H1 (cell line): Measurements from ENCODE around the gene SCGB3A1. TPM values are rescaled to one million over a fixed set of nuclear protein-coding genes. Genes with fewer than 3 reads are reported as not detected.

Experiments
- CTCF ChIA-PET: fragments of 300-600 bp; sonication (Branson Sonifier 250); formaldehyde crosslinking; loops from one replicate; lab custom pipeline; 2021; ENCODE audit not compliant: partially characterized antibody; lab: Charles Lee
- POLR2A ChIA-PET: fragments of 300-600 bp; sonication (Branson Sonifier 250); formaldehyde crosslinking; loops from one replicate; lab custom pipeline; 2021; ENCODE audit warnings: inconsistent platforms; ENCODE audit not compliant: partially characterized antibody; lab: Charles Lee
- DNase-seq, 2 experiments: peaks; one replicate each; pipeline versions ENCODE4 v3.0.0 to v3.0.0-alpha.2; 2010 to 2022; ENCODE audit warnings: low spot score in 2 of 2, low read depth in 1 of 2, mixed read lengths in 1 of 2
- FAIRE-seq: peaks from 2 replicates; lab custom pipeline; 2011; peaks lifted over from hg19 to GRCh38; lab: Jason Lieb, UNC
- H2AFZ ChIP-seq: 2 replicates; pipeline ENCODE4 v1.8.1; 2012; ENCODE audit warnings: low read length, inconsistent platforms
- H2AK5ac ChIP-seq: 2 replicates; pipeline ENCODE4 v1.6.1; 2013; ENCODE audit warnings: low read depth, low read length
- H2BK120ac ChIP-seq: replicated peaks from 2 replicates; pipeline ENCODE3; 2013; ENCODE audit warnings: low read depth, low read length, inconsistent platforms
- H2BK12ac ChIP-seq: 2 replicates; pipeline ENCODE4 v1.6.1; 2013; ENCODE audit warnings: low read depth, low read length
- H2BK15ac ChIP-seq: 2 replicates; pipeline ENCODE4 v1.6.1; 2013; ENCODE audit warnings: low read length
- H2BK20ac ChIP-seq: 2 replicates; pipeline ENCODE4 v1.6.1; 2013; ENCODE audit warnings: low read length
- H2BK5ac ChIP-seq: 2 replicates; pipeline ENCODE4 v1.6.1; 2013; ENCODE audit warnings: low read depth, low read length
- H3K14ac ChIP-seq: 2 replicates; pipeline ENCODE4 v1.6.1; 2013; ENCODE audit warnings: inconsistent platforms; ENCODE audit not compliant: insufficient read length
- H3K18ac ChIP-seq: 2 replicates; pipeline ENCODE4 v1.6.1; 2013; ENCODE audit warnings: low read length; ENCODE audit errors: extremely low read depth
- H3K23ac ChIP-seq: 2 replicates; pipeline ENCODE4 v1.6.1; 2013; ENCODE audit warnings: inconsistent platforms; ENCODE audit not compliant: insufficient read length
- H3K23me2 ChIP-seq: 2 replicates; pipeline ENCODE4 v1.6.1; 2013; ENCODE audit warnings: low read depth, low read length
- H3K27ac ChIP-seq: 2 replicates; pipeline ENCODE4 v1.6.1; 2011; ENCODE audit warnings: low read depth, low read length, inconsistent platforms
- H3K27me3 ChIP-seq, 4 experiments: replicated peaks in 1 of 4; 1 replicate in 1 of 4; 2 replicates in 3 of 4; pipeline versions ENCODE4 v1.6.1 to v1.8.1; 2011 to 2013; ENCODE audit warnings: low read length in 3 of 4, mild to moderate bottlenecking in 3 of 4, inconsistent platforms in 2 of 4, mixed read lengths in 2 of 4, moderate library complexity in 1 of 4; ENCODE audit not compliant: control insufficient read depth in 3 of 4, insufficient read depth in 3 of 4; ENCODE audit errors: extremely low read depth in 1 of 4
- H3K36me3 ChIP-seq, 4 experiments: 2 replicates each; pipeline versions ENCODE4 v1.6.1 to v1.8.1; 2011 to 2013; ENCODE audit warnings: mild to moderate bottlenecking in 4 of 4, low read length in 3 of 4, moderate library complexity in 2 of 4, control low read depth in 1 of 4, inconsistent platforms in 1 of 4; ENCODE audit not compliant: insufficient read depth in 4 of 4, control insufficient read depth in 2 of 4
- H3K4ac ChIP-seq: replicated peaks from 2 replicates; pipeline ENCODE3; 2013; ENCODE audit warnings: low read length, low read depth, mixed read lengths, inconsistent platforms; ENCODE audit not compliant: insufficient read length
- H3K4me1 ChIP-seq, 4 experiments: replicated peaks in 1 of 4; 1 replicate in 1 of 4; 2 replicates in 3 of 4; pipeline versions ENCODE4 v1.6.1 to v1.8.1; 2011 to 2013; ENCODE audit warnings: low read length in 3 of 4, inconsistent platforms in 2 of 4, mixed read lengths in 1 of 4; ENCODE audit not compliant: insufficient read depth in 4 of 4, control insufficient read depth in 3 of 4
- H3K4me2 ChIP-seq, 2 experiments: 2 replicates each; pipeline versions ENCODE4 v1.6.1 to v1.8.1; 2011 to 2013; ENCODE audit warnings: low read depth in 2 of 2, low read length in 2 of 2, control low read depth in 1 of 2, inconsistent platforms in 1 of 2, mild to moderate bottlenecking in 1 of 2; ENCODE audit not compliant: insufficient read depth in 1 of 2
- H3K4me3 ChIP-seq, 4 experiments: fragments of 200-600, 300-600 bp in 1 of 4; sonication (generic), shearing (Covaris generic), sonication (Bioruptor Twin) in 1 of 4; 2 replicates each; pipeline versions ENCODE4 v1.5.1 to v1.8.1; 2011 to 2016; ENCODE audit warnings: low read length in 4 of 4, low read depth in 3 of 4, control low read depth in 2 of 4, inconsistent platforms in 2 of 4, mild to moderate bottlenecking in 2 of 4, mixed read lengths in 1 of 4, moderate library complexity in 1 of 4; ENCODE audit not compliant: insufficient read depth in 2 of 4; ENCODE audit errors: extremely low read depth in 1 of 4
- H3K56ac ChIP-seq: replicated peaks from 2 replicates; pipeline ENCODE3; 2013; ENCODE audit warnings: low read depth, mild to moderate bottlenecking, mixed read lengths, low read length, inconsistent platforms; ENCODE audit not compliant: insufficient read length
- H3K79me1 ChIP-seq: 2 replicates; pipeline ENCODE4 v1.6.1; 2013; ENCODE audit warnings: low read depth, low read length, control low read depth
- H3K79me2 ChIP-seq, 2 experiments: 2 replicates each; pipeline versions ENCODE4 v1.6.1 to v1.8.1; 2012 to 2013; ENCODE audit warnings: low read length in 2 of 2, mild to moderate bottlenecking in 2 of 2, inconsistent platforms in 1 of 2; ENCODE audit not compliant: insufficient read depth in 2 of 2, control insufficient read depth in 1 of 2
- H3K9ac ChIP-seq, 4 experiments: replicated peaks in 1 of 4; 1 replicate in 1 of 4; 2 replicates in 3 of 4; pipeline versions ENCODE4 v1.6.1 to v1.8.1; 2011 to 2013; ENCODE audit warnings: low read depth in 3 of 4, low read length in 3 of 4, control low read depth in 2 of 4, mild to moderate bottlenecking in 2 of 4, moderate library complexity in 2 of 4, inconsistent platforms in 1 of 4; ENCODE audit errors: extremely low read depth in 1 of 4
- H3K9me3 ChIP-seq, 2 experiments: 2 replicates each; pipeline versions ENCODE4 v1.6.1 to v1.8.1; 2012 to 2013; ENCODE audit warnings: mild to moderate bottlenecking in 2 of 2, moderate library complexity in 2 of 2, control low read depth in 1 of 2, inconsistent platforms in 1 of 2, low read depth in 1 of 2, low read length in 1 of 2, mixed read lengths in 1 of 2; ENCODE audit not compliant: insufficient read depth in 2 of 2
- H4K20me1 ChIP-seq, 2 experiments: replicated peaks in 1 of 2; 2 replicates each; pipeline versions ENCODE3 to v1.8.1; 2011 to 2013; ENCODE audit warnings: inconsistent platforms in 2 of 2, low read length in 2 of 2, mild to moderate bottlenecking in 1 of 2; ENCODE audit not compliant: insufficient read depth in 2 of 2, control insufficient read depth in 1 of 2
- H4K5ac ChIP-seq: 2 replicates; pipeline ENCODE4 v1.6.1; 2013; ENCODE audit warnings: low read length, low read depth, mixed read lengths, inconsistent platforms; ENCODE audit not compliant: insufficient read length
- H4K8ac ChIP-seq: 2 replicates; pipeline ENCODE4 v1.8.0; 2013; ENCODE audit warnings: mild to moderate bottlenecking, moderate library complexity, low read length, inconsistent platforms; ENCODE audit not compliant: insufficient read depth; ENCODE audit errors: extremely low read depth
- H4K91ac ChIP-seq: replicated peaks from 2 replicates; pipeline ENCODE3; 2013; ENCODE audit warnings: low read length, mixed read lengths, inconsistent platforms; ENCODE audit not compliant: insufficient read length
- CBX8 ChIP-seq: fragments of 300-800, 300-1000 bp; sonication (generic); IDR thresholded peaks from 2 replicates; pipeline ENCODE4 v1.7.1; 2016; ENCODE audit warnings: low read depth, low read length, borderline replicate concordance
- CTBP2 ChIP-seq: IDR thresholded peaks from 2 replicates; pipeline ENCODE4 v1.7.0; 2011; ENCODE audit warnings: borderline replicate concordance, mild to moderate bottlenecking, moderate library complexity, mixed read lengths, low read length; ENCODE audit not compliant: insufficient read depth, insufficient read length
- RFX5 ChIP-seq: IDR thresholded peaks from 2 replicates; pipeline ENCODE4 v1.6.1; 2011; ENCODE audit warnings: low read depth, low read length, improper control_type of control experiment, borderline replicate concordance
- TBP ChIP-seq: IDR thresholded peaks from 2 replicates; pipeline ENCODE4 v1.6.1; 2011; ENCODE audit warnings: low read depth, low read length, improper control_type of control experiment
- WGBS, 2 experiments: shearing (Covaris generic) in 1 of 2; methylation state at CpG; one replicate each; pipeline versions ENCODE4 v1.1.6 to v1.1.7; 2013 to 2015; ENCODE audit warnings: low lambda C conversion rate in 2 of 2, mixed read lengths in 2 of 2, inconsistent platforms in 1 of 2, low coverage in 1 of 2, missing lambda C conversion rate in 1 of 2; ENCODE audit not compliant: insufficient replicate concordance in 2 of 2, insufficient coverage in 1 of 2, insufficient read length in 1 of 2; ENCODE audit errors: extremely low coverage in 1 of 2, missing lambda C conversion rate in 1 of 2; 5-methylcytosine and 5-hydroxymethylcytosine counted together
- polyA plus RNA-seq, 7 experiments: library from polyadenylated mRNA; depleted of rRNA in 3 of 7; stranded (reverse) in 5 of 7; unstranded in 2 of 7; fragments of >200 nt in 5 of 7; fragments of 200-250 nt in 2 of 7; gene quantifications; 1 replicate in 5 of 7; 2 replicates in 1 of 7; 4 replicates in 1 of 7; pipeline versions ENCODE4 v1.2.1 to v1.2.3, GENCODE V29; 2011 to 2013; ENCODE audit warnings: missing spikeins in 2 of 7, mixed read lengths in 2 of 7
- total RNA-seq: library from RNA; stranded (reverse); fragmentation: NEBNext Ultra II Directional; extraction: Animal tissue kit (Norgen Biotek cat#: 25700); gene quantifications from 2 replicates; pipeline ENCODE4 v1.2.1, GENCODE V29; 2021

SCGB3A1 gene
- total and polyA plus RNA-seq, 2 of the 8 experiments (the other 6 are each of a cell fraction or from before 2014, with no cell fraction given) = 0.20 TPM; not detected in 1

- POLR2A ChIA-PET = interaction anchor here (2.7 kb wide), 1 partner anchor 17 kb away, joined by 6 read pairs; no protein-coding TSS in a partner anchor
- H3K4me1 ChIP-seq = no peaks in the 10 kb centered on the region; a peak in 2 of 7 replicates
- H3K18ac ChIP-seq = no peak overlapping the region
- no peak overlapping the region for H3K9ac ChIP-seq
- H3K23me2 ChIP-seq = no peaks in the 10 kb centered on the region
- no peak for DNase-seq
- H3K79me1 ChIP-seq = no peaks in the 10 kb centered on the region
- H3K56ac ChIP-seq = no peak overlapping the region
- peaks cover 0 to 1% (median 0%) of the 10 kb centered on the region in 4 experiments; a peak in 1 of 7 replicates for H3K27me3 ChIP-seq
- CTCF ChIA-PET = interaction anchor here (0.6 to 2.6 kb wide), 2 partner anchors 17 to 165 kb away, joined by 4 to 14 read pairs; no protein-coding TSS in a partner anchor
- H2BK20ac ChIP-seq = no peak overlapping the region
- H3K9me3 ChIP-seq = no peaks in the 10 kb centered on the region
- no peak overlapping the region for H3K4me3 ChIP-seq
- H3K27ac ChIP-seq = no peak overlapping the region
- TF ChIP-seq RFX5 (no peak), CTBP2 (no peak), TBP (no peak), CBX8 (no peak)
- H2BK120ac ChIP-seq = no peak overlapping the region
- H3K79me2 ChIP-seq = no peaks in the 10 kb centered on the region
- no peak overlapping the region for H4K91ac ChIP-seq
- H2BK12ac ChIP-seq = no peak overlapping the region
- no peak overlapping the region for H2BK15ac ChIP-seq
- H3K14ac ChIP-seq = no peak overlapping the region
- H3K36me3 ChIP-seq = no peaks in the 10 kb centered on the region
- no peak overlapping the region for H3K4ac ChIP-seq
- no peaks in the 10 kb centered on the region for H4K20me1 ChIP-seq
- no peak overlapping the region for H2AK5ac ChIP-seq
- H3K4me2 ChIP-seq = no peak overlapping the region
- H4K8ac ChIP-seq = no peak overlapping the region
- FAIRE-seq = no peak
- no peak overlapping the region for H4K5ac ChIP-seq
- WGBS, 2 experiments = 90% methylated on average over 36 of the region's 36 CpGs; no CpG with 5 or more reads in 1 of the 2 experiments
- no peak overlapping the region for H3K23ac ChIP-seq
- H2AFZ ChIP-seq = no peak overlapping the region
- H2BK5ac ChIP-seq = no peak overlapping the region
Observed at GRCh38 chr5:180601591-180602480, 10.5 kb upstream of the SCGB3A1 start.
